HG02759 (cell line): ENCODE data around the gene INTS4.
"Not testable (repeated sequence)": the region's sequence is repeated elsewhere in the genome, so short reads cannot be mapped to it uniquely, and the experiment has no call there.

Source experiments
- ATAC-seq: cut with Tn5 transposase; IDR thresholded peaks from one replicate; pipeline ENCODE4 v1.9.1; 2021; ENCODE audit warnings: mild to moderate bottlenecking, moderate library complexity; ENCODE audit not compliant: unreplicated experiment

The INTS4 gene

DNA sequence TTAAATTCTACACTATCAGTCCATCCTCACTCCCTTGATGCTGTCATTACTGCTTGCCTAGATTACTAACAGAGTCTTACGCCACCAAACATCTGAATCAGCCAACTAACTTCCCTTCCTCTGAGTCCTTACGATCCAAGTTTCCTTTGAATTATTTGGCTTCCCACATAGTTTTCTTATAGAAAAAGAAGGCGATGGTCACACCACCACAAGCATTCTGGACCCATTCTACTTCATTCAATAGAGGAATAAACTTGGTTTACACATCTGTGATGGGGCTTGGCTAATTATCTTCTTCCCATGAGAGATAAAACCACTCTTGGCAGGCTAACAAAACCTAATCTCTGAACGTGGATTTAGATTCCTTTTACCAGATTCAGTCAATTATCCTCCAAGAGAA, 35.0 kb downstream of the INTS4 start:
- ATAC-seq, result no peak

DNA sequence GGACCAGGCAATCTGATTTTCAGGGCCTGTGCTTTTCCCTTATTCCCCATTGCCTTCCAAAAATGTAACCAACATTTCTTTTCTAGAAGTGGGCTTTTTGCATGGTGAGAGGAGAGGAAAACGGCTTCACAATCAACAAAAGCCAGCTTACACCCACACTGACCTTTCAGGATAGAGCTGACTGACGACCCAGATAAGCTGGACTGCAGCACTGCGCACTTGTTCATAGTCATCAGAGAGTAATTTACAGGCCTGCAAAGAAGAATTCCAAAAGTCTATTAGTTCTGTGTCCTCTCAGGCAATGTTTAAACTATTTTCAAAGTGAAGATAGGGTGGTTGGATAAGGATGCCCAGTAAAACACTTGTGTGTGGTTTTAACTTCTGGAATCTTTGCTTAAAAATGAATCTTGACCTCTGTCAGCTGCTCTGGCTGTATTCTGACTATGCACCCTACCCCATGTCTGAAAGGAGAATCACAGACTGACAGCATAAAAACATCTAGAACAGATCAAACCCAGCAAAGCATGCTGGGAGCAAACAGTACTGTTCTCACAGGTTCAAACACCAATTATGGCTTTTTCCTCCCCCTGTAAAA, 35.8 kb downstream of the INTS4 start:
- ATAC-seq, result not testable (repeated sequence)

DNA sequence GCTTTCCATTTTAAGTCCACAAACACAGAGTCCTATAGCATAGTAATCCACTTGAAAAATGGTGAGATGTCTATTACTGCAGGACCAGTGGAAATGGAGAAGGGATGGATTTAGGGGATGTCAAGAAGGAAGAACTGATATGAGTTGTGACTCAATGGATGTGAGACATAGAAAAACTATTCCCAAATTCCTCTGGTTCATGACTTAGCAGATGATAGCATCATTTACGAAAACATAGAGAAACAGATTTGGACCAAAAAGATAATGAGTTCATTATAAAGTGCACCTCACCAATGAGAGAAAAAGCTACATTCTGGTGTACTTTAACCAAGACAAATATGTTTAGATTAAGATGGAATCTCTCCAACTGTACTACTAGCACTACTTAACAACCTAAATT, 51.2 kb downstream of the INTS4 start:
- not testable (repeated sequence) for ATAC-seq

DNA sequence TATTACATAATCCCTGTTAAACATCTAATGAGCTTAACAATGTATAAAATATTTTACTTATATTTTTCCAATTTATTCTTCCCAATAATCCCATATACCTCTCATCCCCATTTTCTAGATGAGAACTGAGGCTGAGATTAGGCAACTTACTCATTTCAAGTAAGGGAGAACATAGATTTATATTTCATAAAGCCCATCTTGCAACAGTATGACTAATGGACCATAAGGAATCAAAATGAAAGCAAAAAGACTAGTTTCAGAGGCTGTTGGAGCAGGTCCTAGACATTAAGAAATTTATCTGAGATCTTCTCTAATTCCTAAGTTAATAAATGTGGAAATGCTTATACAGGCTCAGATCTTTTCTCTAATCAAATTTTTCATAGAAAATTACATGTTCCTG, 52.0 kb downstream of the INTS4 start:
- ATAC-seq, result not testable (repeated sequence)

DNA sequence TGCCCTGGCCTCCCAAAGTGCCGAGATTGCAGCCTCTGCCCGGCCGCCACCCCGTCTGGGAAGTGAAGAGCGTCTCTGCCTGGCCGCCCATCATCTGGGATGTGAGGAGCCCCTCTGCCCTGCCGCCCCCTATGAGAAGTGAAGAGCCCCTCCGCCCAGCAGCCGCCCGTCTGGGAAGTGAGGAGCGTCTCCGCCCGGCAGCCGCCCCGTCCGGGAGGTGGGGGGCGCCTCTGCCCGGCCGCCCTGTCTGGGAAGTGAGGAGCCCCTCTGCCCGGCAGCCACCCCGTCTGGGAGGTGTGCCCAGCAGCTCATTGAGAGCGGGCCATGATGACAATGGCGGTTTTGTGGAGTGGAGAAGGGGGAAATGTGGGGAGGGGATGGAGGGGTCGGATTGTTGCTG, 60.9 kb downstream of the INTS4 start:
- ATAC-seq, result not testable (repeated sequence)

DNA sequence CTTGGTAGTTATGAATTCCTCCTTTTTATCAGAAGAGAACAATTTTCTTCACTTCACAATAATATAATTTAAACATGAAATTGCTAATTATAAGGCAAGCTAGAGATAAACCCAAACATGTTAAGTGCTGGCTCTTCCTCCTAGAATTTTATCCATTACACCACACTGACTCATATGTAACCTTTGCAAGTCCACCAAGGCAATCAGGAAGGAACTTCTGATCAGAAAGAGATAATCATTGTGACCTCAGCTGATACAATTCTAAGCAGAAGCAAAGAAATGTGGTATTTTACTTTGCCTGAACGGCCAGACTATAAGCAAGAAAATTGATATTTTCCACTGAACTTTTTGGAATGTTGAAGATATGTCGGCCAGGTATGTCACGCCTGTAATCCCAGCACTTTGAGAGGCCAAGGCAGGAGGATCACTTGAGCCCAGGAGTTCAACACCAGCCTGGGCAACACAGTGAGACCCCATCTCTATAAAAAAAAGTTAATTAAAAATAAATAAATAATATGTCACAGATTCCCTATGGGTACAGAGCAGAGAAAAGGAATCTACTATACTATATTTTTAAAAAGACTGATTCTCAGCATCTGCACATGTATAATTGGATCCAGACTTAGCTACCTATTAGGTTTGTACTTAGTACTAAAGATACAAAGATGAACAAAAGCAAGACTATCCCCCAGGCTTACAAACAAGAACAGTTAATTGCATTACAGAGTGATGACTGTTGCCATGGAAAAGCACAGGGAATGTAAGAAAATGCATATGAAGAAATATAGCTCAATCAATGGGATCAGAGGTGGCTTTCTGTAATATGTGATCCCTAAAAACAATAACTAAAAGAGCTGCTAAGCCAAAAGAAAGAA, 63.9 kb downstream of the INTS4 start:
- ATAC-seq, result not testable (repeated sequence)

DNA sequence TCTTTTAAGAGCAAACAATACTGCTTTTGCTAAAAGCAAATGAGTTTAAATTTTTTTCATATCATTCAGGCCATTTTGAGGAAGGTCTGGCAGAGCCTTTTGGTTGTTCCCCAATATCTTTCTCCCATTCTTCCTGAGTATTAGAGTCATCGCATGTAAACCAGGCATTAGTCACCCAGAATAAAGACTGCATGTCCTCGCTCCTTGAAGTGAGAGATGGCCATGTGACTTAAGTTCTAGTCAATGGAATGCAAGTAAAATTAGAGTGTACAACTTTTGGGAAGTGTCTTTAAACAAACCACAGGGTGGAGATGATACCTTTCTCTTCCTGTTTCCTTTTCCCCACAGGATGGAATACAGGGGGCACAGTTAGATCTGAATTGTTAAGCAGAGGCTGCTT, 76.8 kb downstream of the INTS4 start:
- ATAC-seq, result not testable (repeated sequence)

DNA sequence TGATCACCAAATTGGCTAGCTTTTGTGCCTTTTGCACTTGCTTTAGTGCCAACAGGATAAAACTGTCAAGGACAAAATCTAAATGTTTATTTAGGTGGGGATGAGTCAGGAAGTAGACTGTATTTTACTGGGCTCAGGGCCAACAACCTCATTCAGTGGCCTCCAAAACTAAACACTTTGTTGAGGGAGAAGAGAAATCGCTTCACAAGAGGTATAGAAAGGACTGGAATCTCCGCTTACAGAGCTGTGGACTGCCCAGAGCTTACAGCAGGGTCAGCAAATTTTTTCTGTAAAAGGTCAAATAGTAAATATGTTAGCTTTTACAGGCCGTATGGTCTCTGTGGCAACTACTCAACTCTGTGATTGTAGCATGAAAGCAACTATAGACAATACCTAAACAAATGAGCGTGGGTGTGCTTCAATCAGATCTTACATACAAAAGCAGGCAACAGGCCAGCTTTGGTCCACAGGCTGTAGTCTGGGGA, 80.1 kb downstream of the INTS4 start:
- not testable (repeated sequence) for ATAC-seq

DNA sequence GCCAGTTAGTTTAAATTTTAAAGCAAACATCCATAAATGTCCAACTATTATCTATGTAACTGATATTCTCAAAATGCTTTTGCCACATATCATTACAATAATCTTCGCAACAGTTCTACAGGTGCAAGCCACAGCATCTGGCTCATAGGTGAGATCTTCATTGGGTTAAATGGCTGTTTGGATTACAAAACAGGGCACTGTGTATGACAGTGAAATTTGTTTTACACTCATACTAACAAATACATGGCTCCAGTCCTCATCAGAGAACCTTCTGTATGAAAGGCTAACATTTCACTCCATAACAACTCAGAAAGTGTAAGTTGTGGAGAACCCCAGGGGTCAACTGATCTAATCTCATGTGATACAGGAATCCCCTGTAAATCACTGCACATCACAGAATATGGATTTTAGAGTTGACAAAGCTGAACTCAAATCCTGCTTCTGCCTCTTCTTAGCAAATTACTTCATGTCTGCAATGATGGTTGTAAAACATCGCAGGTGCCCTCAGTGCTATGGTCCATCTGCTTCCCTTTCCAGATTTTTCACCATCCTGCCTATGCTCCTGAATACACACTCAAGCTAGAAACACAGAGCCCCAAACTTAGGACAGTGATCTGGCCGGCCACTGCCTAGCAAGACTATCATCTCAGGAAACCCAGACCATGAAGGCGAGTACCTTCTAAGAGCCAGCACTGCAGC, 80.7 kb downstream of the INTS4 start:
- not testable (repeated sequence) for ATAC-seq

DNA sequence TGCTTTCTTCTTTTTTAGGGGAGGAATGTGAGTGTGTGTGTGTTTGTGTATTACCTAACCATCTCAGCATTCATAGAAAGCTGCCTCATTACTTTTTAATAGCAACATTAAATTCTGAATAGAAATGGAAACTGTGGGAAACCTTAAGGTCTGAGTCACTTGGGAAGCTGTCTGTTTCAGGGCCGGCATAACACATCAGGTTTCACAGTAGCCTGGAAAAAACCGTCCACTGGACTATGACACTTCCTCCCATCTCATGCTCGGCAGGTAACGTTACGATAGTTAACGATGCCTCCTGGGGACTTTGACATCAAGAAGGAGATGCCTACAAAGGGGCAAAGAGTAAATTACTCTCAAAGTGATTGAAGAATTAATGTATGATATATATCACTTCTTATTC, 83.6 kb downstream of the INTS4 start:
- ATAC-seq, result not testable (repeated sequence)

DNA sequence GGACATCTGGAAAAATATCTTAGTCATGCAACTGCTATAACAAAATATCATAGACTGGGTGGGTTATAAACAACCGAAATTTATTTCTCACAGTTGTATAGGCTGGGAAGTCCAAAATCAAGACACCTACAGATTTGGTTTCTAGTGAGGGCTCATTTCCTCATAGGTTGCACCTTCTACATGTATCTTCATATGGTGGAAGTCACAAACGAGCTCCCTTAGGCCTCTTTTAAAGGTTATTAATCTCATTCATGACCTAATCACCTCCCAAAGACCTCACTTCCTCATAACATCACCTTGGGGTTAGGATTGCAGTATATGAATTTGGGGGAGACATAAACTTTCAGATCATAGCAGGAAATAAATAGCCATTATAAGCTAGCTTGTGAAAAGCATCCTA, 85.2 kb downstream of the INTS4 start:
- no peak for ATAC-seq

DNA sequence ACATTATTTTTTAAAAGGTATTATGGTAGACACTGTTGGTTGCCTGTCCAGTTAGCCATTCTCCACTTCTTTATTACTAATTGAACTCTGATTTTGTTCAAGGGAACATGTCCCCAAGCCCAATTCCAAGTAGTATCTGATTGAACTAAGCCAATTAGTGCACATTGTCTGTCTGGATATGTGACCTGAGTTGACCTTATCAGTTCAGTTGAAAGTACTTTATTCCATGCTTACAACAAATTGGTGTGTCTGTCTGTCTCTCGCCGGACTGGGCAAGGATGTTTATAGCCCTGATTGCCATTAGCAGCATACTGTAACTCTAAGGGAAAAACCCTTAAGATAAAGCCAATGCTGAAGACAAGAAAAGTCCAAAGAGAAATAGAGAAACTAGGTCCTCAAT, 85.6 kb downstream of the INTS4 start:
- ATAC-seq, result no peak

DNA sequence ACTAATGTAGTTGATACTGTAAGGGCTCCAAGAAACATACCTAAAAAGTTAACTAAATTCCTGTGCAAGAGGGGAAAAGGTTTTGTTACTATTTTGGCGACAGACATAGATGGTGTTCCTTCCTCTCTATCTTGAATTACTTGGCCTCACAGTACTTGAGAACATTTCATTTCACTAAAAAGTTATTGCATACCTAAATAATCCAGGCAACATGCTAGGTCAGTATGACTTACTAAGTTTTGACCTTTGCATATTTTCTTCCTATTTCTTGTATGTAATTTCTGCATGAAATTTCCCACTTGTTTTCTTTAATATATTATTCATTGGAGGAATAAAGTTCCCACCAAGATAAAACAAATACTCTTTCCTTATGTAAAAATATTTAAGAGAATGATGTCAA, 99.5 kb downstream of the INTS4 start:
- ATAC-seq, result not testable (repeated sequence)

DNA sequence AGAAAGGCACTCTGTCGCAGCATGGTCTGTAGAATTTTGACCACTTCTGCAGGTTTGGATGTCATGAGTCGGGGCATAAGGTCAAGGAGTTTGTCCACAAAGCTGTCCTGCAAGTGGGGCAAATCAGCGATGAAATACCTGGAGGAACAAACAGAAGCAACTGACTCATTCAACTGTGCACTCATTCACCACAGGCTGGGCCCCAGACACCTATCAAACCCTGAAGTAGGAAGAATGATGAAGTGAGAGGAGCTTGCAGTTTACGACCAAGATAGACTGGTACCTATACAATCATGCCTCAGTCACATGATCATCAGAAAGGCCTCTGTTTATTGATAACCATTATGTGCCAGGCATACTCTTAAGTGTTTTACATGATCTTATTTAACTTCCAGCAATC, 102.8 kb downstream of the INTS4 start:
- ATAC-seq, result not testable (repeated sequence)

DNA sequence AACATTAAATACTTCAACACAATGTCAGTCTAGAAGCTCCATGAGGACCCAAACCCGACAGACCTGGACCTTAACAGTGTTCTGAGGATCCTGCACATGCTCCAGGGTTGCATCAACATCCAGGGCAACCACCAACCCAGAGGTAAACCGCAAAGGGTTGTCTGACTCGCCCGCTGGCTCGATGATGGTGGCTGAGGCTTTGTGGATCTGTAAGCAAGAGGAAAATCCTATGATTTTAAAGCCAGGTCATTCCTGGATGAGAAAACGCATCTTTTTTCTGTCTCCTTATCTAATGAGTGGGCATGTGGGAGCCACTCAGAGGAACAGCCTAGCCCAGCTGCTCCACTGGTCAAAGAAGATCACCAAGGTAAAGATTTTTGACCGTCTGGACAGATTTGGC, 103.2 kb downstream of the INTS4 start:
- not testable (repeated sequence) for ATAC-seq

DNA sequence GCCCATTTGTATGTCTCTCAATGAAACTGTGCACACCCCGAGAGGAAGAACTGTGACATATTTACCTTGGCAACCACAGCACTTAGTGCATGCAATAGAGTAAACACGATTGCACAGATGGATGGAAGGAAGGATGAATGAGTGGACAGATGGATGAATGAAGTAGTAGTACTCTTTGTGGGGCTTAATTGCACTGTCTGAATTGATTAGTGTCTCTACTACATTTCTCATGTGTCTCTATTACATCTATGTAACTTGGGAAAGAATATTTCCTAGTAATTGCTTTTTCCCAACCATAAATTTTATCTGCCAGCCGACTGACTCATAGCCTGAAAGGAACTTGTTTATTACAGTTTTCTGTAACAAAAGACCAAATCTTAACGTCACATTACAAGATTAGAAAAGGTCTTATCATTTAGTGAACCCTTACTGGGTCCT, 103.8 kb downstream of the INTS4 start:
- not testable (repeated sequence) for ATAC-seq

DNA sequence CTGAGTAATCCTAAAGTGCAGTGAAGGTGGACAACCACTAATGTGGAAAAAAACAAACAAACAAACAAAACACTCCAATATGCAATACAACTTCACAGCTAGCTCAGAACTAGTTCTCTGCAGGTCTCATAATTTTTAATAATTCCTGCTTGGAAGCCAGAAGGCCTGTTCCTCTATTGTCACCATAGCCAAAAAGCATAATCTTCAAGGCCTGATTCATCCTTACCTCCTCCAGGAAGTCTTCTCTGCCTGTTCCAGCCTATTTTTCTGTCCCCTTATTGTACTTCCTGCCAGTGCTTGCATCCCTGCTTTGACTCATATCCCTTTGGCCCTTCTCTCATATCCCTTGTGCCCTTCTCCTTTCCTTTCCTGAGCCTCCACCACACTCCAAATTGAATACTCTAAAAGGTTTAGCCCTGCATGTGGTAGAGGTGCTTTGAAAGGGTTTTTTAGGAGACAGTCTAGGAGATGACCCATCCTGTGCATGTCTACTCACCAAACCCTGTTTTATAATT, 104.3 kb downstream of the INTS4 start:
- not testable (repeated sequence) for ATAC-seq

DNA sequence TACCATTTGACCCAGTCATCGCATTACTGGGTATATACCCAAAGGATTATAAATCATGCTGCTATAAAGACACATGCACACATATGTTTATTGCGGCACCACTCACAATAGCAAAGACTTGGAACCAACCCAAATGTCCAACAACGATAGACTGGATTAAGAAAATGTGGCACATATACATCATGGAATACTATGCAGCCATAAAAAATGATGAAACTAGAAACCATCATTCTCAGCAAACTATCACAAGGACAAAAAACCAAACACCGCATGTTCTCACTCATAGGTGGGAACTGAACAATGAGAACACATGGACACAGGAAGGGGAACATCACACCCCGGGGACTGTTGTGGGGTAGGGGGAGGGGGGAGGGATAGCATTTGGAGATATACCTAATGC, 105.4 kb downstream of the INTS4 start:
- not testable (repeated sequence) for ATAC-seq

DNA sequence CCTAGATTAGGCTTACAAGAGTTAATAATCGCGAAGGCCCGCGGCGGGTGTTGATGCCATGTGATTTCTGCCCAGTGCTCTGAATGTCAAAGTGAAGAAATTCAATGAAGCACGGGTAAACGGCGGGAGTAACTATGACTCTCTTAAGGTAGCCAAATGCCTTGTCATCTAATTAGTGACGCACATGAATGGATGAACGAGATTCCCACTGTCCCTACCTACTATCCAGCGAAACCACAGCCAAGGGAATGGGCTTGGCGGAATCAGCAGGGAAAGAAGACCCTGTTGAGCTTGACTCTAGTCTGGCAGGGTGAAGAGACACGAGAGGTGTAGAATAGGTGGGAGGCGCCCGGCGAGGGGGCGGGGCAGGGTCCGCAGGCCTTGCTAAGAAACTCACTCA, 108.1 kb downstream of the INTS4 start:
- ATAC-seq, result no peak

DNA sequence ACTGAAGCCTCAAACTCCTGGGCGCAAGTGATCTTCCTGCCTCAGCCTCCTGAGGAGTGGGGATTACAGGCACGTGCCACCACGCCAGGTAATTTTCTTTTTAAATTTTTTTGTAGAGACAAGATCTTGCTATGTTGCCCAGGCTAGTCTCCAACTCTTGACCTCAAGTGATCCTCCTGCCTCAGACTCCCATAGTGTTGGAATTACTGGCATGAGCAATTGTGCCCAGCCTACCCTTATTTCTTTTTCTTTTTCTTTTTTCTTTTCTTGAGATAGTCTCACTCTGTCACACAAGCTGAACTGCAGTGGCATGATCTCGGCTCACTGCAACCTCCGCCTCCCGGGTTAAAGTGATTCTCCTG, 109.7 kb downstream of the INTS4 start:
- ATAC-seq, result no peak

DNA sequence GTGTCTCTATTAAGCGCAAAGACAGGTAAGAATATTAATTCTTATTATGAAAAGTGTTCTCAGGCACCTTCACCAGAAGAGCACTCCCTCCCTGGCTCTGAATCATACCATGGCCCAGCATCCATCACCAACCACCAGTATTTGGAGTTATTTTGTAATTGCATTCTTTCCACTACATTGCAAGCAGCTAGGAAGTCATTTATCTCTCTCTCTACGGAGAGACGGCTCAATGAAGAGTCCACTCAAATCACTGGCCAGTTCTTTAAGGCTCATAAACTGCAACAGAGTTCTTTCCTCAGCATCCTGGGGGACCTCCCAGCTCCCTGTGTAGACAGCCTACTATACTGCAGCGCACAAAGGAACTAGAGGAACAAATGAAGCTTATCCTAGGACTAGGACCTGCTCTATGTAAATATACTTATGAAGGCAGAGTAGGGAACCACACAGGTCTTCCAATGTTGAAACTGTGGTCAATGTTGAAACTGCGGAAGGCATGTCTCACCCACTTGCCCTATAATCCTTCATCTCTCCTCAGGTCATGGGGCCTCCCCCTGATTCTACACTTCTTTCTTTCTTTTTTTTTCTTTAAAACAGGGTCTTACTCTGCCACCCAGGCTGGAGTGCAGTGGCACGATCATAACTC, 110.2 kb downstream of the INTS4 start:
- no peak for ATAC-seq
